ENCODE results near the gene MAP3K15. TPM values are rescaled to one million over a fixed set of nuclear protein-coding genes. Genes with fewer than 3 reads are reported as not detected.
"Not testable (repeated sequence)": the region's sequence is repeated elsewhere in the genome, so short reads cannot be mapped to it uniquely, and the experiment has no call there.

Gene MAP3K15
- total and polyA plus RNA-seq, 5 donors from 2014 or later = not detected

- H3K27me3 ChIP-seq (ENCODE audit: control insufficient read depth, insufficient read depth, low read length); H3K9me3 ChIP-seq (ENCODE audit: control insufficient read depth in 2 of 2, low read length in 2 of 2); H3K4me3 Mint-ChIP-seq; H3K9me3 Mint-ChIP-seq; H3K4me1 Mint-ChIP-seq; H3K4me3 ChIP-seq (ENCODE audit: low read depth, low read length); ATAC-seq (ENCODE audit: low read depth in 2 of 2); H3K36me3 Mint-ChIP-seq; H3K27ac ChIP-seq (ENCODE audit: insufficient read depth, low read length, poor library complexity, severe bottlenecking); H3K4me1 ChIP-seq (ENCODE audit: control insufficient read depth, insufficient read depth, low read length, poor library complexity, severe bottlenecking); H3K36me3 ChIP-seq (ENCODE audit: control insufficient read depth, insufficient read depth, low read length); DNase-seq; H3K27ac Mint-ChIP-seq: not testable (repeated sequence)
- H3K27me3 Mint-ChIP-seq = peaks cover 25% of the 10 kb centered on the region
Observed at GRCh38 chrX:19511796-19512195, 3.5 kb downstream of the MAP3K15 start.

GRCh38 chrX:19496711-19497110, 18.6 kb downstream of the MAP3K15 start:
- Mint-ChIP-seq H3K27ac (no peak overlapping the region), H3K27me3 (no peaks in the 10 kb centered on the region), H3K36me3 (no peaks in the 10 kb centered on the region), H3K4me1 (no peaks in the 10 kb centered on the region), H3K4me3 (no peak overlapping the region), H3K9me3 (peaks cover 0 to 2% (median 0%) of the 10 kb centered on the region in 7 donors)
- Histone ChIP-seq H3K36me3 (ENCODE audit: control insufficient read depth, insufficient read depth, low read length) (no peaks in the 10 kb centered on the region), H3K27ac (ENCODE audit: insufficient read depth, low read length, poor library complexity, severe bottlenecking) (no peak overlapping the region), H3K4me1 (ENCODE audit: control insufficient read depth, insufficient read depth, low read length, poor library complexity, severe bottlenecking) (no peaks in the 10 kb centered on the region), H3K27me3 (ENCODE audit: control insufficient read depth, insufficient read depth, low read length) (no peaks in the 10 kb centered on the region), H3K9me3 (ENCODE audit: control insufficient read depth in 2 of 2, low read length in 2 of 2) (no peaks in the 10 kb centered on the region), H3K4me3 (ENCODE audit: low read depth, low read length) (no peak overlapping the region)
- no peak for DNase-seq
- no peak for ATAC-seq (ENCODE audit: low read depth in 2 of 2)

GRCh38 chrX:19487520-19488200, 27.6 kb downstream of the MAP3K15 start:
- ATAC-seq (ENCODE audit: low read depth in 2 of 2) = no peak
- Mint-ChIP-seq H3K4me1 (no peaks in the 10 kb centered on the region), H3K27me3 (no peaks in the 10 kb centered on the region), H3K9me3 (no peaks in the 10 kb centered on the region), H3K27ac (no peak overlapping the region), H3K36me3 (no peaks in the 10 kb centered on the region), H3K4me3 (no peak overlapping the region)
- no peaks in the 10 kb centered on the region for H3K36me3 ChIP-seq (ENCODE audit: control insufficient read depth, insufficient read depth, low read length)
- H3K27ac ChIP-seq (ENCODE audit: insufficient read depth, low read length, poor library complexity, severe bottlenecking) = no peak overlapping the region
- H3K9me3 ChIP-seq (ENCODE audit: control insufficient read depth in 2 of 2, low read length in 2 of 2) = no peaks in the 10 kb centered on the region
- no peaks in the 10 kb centered on the region for H3K27me3 ChIP-seq (ENCODE audit: control insufficient read depth, insufficient read depth, low read length)
- no peaks in the 10 kb centered on the region for H3K4me1 ChIP-seq (ENCODE audit: control insufficient read depth, insufficient read depth, low read length, poor library complexity, severe bottlenecking)
- no peak for DNase-seq
- no peak overlapping the region for H3K4me3 ChIP-seq (ENCODE audit: low read depth, low read length)

GRCh38 chrX:19479458-19479857, 35.9 kb downstream of the MAP3K15 start:
- Mint-ChIP-seq H3K27ac (no peak overlapping the region), H3K27me3 (no peaks in the 10 kb centered on the region), H3K4me3 (no peak overlapping the region), H3K36me3 (no peaks in the 10 kb centered on the region), H3K9me3 (peaks cover 0 to 3% (median 0%) of the 10 kb centered on the region in 7 donors), H3K4me1 (no peaks in the 10 kb centered on the region)
- H3K27ac ChIP-seq (ENCODE audit: insufficient read depth, low read length, poor library complexity, severe bottlenecking) = no peak overlapping the region
- no peak for DNase-seq
- ATAC-seq (ENCODE audit: low read depth in 2 of 2) = no peak
- no peaks in the 10 kb centered on the region for H3K36me3 ChIP-seq (ENCODE audit: control insufficient read depth, insufficient read depth, low read length)
- no peaks in the 10 kb centered on the region for H3K27me3 ChIP-seq (ENCODE audit: control insufficient read depth, insufficient read depth, low read length)
- no peaks in the 10 kb centered on the region for H3K4me1 ChIP-seq (ENCODE audit: control insufficient read depth, insufficient read depth, low read length, poor library complexity, severe bottlenecking)
- no peaks in the 10 kb centered on the region for H3K9me3 ChIP-seq (ENCODE audit: control insufficient read depth in 2 of 2, low read length in 2 of 2)
- no peak overlapping the region for H3K4me3 ChIP-seq (ENCODE audit: low read depth, low read length)

GRCh38 chrX:19468383-19468782, 46.9 kb downstream of the MAP3K15 start:
- H3K4me3 ChIP-seq (ENCODE audit: low read depth, low read length); H3K27me3 Mint-ChIP-seq; H3K27ac ChIP-seq (ENCODE audit: insufficient read depth, low read length, poor library complexity, severe bottlenecking); H3K9me3 ChIP-seq (ENCODE audit: control insufficient read depth in 2 of 2, low read length in 2 of 2); H3K4me1 Mint-ChIP-seq; H3K27ac Mint-ChIP-seq; H3K4me3 Mint-ChIP-seq; H3K36me3 Mint-ChIP-seq; H3K9me3 Mint-ChIP-seq; H3K36me3 ChIP-seq (ENCODE audit: control insufficient read depth, insufficient read depth, low read length); H3K27me3 ChIP-seq (ENCODE audit: control insufficient read depth, insufficient read depth, low read length); ATAC-seq (ENCODE audit: low read depth in 2 of 2); H3K4me1 ChIP-seq (ENCODE audit: control insufficient read depth, insufficient read depth, low read length, poor library complexity, severe bottlenecking); DNase-seq: not testable (repeated sequence)

GRCh38 chrX:19462879-19463278, 52.4 kb downstream of the MAP3K15 start:
- H3K4me3 ChIP-seq (ENCODE audit: low read depth, low read length) = no peak overlapping the region
- Mint-ChIP-seq H3K4me3 (no peak overlapping the region), H3K36me3 (no peaks in the 10 kb centered on the region), H3K27ac (no peak overlapping the region), H3K9me3 (peaks cover 0 to 2% (median 0%) of the 10 kb centered on the region in 7 donors), H3K27me3 (peaks cover 4% of the 10 kb centered on the region), H3K4me1 (no peaks in the 10 kb centered on the region)
- ATAC-seq (ENCODE audit: low read depth in 2 of 2) (no peak), DNase-seq (no peak)
- H3K27me3 ChIP-seq (ENCODE audit: control insufficient read depth, insufficient read depth, low read length) = no peaks in the 10 kb centered on the region
- H3K27ac ChIP-seq (ENCODE audit: insufficient read depth, low read length, poor library complexity, severe bottlenecking) = no peak overlapping the region
- H3K36me3 ChIP-seq (ENCODE audit: control insufficient read depth, insufficient read depth, low read length) = no peaks in the 10 kb centered on the region
- H3K4me1 ChIP-seq (ENCODE audit: control insufficient read depth, insufficient read depth, low read length, poor library complexity, severe bottlenecking) = no peaks in the 10 kb centered on the region
- no peaks in the 10 kb centered on the region for H3K9me3 ChIP-seq (ENCODE audit: control insufficient read depth in 2 of 2, low read length in 2 of 2)

GRCh38 chrX:19462231-19462630, 53.1 kb downstream of the MAP3K15 start:
- Histone ChIP-seq H3K27me3 (ENCODE audit: control insufficient read depth, insufficient read depth, low read length) (no peaks in the 10 kb centered on the region), H3K4me1 (ENCODE audit: control insufficient read depth, insufficient read depth, low read length, poor library complexity, severe bottlenecking) (no peaks in the 10 kb centered on the region), H3K36me3 (ENCODE audit: control insufficient read depth, insufficient read depth, low read length) (no peaks in the 10 kb centered on the region), H3K27ac (ENCODE audit: insufficient read depth, low read length, poor library complexity, severe bottlenecking) (no peak overlapping the region), H3K9me3 (ENCODE audit: control insufficient read depth in 2 of 2, low read length in 2 of 2) (no peaks in the 10 kb centered on the region), H3K4me3 (ENCODE audit: low read depth, low read length) (no peak overlapping the region)
- Mint-ChIP-seq H3K4me3 (no peak overlapping the region), H3K27me3 (peaks cover 4% of the 10 kb centered on the region), H3K27ac (no peak overlapping the region), H3K9me3 (peaks cover 0 to 2% (median 0%) of the 10 kb centered on the region in 7 donors), H3K36me3 (no peaks in the 10 kb centered on the region), H3K4me1 (no peaks in the 10 kb centered on the region)
- DNase-seq (no peak), ATAC-seq (ENCODE audit: low read depth in 2 of 2) (no peak)

- Histone ChIP-seq H3K27ac (ENCODE audit: insufficient read depth, low read length, poor library complexity, severe bottlenecking) (no peak overlapping the region), H3K4me1 (ENCODE audit: control insufficient read depth, insufficient read depth, low read length, poor library complexity, severe bottlenecking) (no peaks in the 10 kb centered on the region), H3K4me3 (ENCODE audit: low read depth, low read length) (no peak overlapping the region), H3K36me3 (ENCODE audit: control insufficient read depth, insufficient read depth, low read length) (no peaks in the 10 kb centered on the region), H3K9me3 (ENCODE audit: control insufficient read depth in 2 of 2, low read length in 2 of 2) (no peaks in the 10 kb centered on the region), H3K27me3 (ENCODE audit: control insufficient read depth, insufficient read depth, low read length) (no peaks in the 10 kb centered on the region)
- Mint-ChIP-seq H3K27me3 (no peaks in the 10 kb centered on the region), H3K4me1 (no peaks in the 10 kb centered on the region), H3K9me3 (peaks cover 0 to 2% (median 0%) of the 10 kb centered on the region in 7 donors), H3K4me3 (no peak overlapping the region), H3K36me3 (no peaks in the 10 kb centered on the region), H3K27ac (no peak overlapping the region)
- ATAC-seq (ENCODE audit: low read depth in 2 of 2) (no peak), DNase-seq (no peak)
Observed at GRCh38 chrX:19457662-19458061, 57.6 kb downstream of the MAP3K15 start.
